WTC11 (cell line): ENCODE data around the gene BROX. TPM values are rescaled to one million over a fixed set of nuclear protein-coding genes. Genes with fewer than 3 reads are reported as not detected.

Experiments used
- ATAC-seq: fragments of 200-7000 bp; cut with Tn5 transposase; 2 replicates; pipeline ENCODE4 v1.10.0; 2021; ENCODE audit warnings: mild to moderate bottlenecking, moderate library complexity
- CTCF ChIA-PET: fragments of 300-600 bp; sonication (Branson Sonifier 250); formaldehyde crosslinking; loops from one replicate; lab custom pipeline; 2021; ENCODE audit warnings: antibody characterized with exemption; lab: Charles Lee
- POLR2A ChIA-PET: fragments of 350-600 bp; sonication (Branson Sonifier 250); formaldehyde crosslinking; loops from one replicate; lab custom pipeline; 2021; ENCODE audit warnings: antibody characterized with exemption; lab: Charles Lee
- DNase-seq: peaks from one replicate; pipeline ENCODE4 v3.0.0; 2021; ENCODE audit warnings: low spot score
- H3K27ac Mint-ChIP-seq: 2 replicates; pipeline ENCODE4 v1.8.0; 2021; ENCODE audit warnings: mixed read lengths
- H3K27me3 Mint-ChIP-seq: 2 replicates; pipeline ENCODE4 v1.8.0; 2021; ENCODE audit warnings: low read depth, mild to moderate bottlenecking, moderate library complexity, mixed read lengths
- H3K36me3 Mint-ChIP-seq: 2 replicates; pipeline ENCODE4 v1.8.0; 2021; ENCODE audit warnings: mixed read lengths
- H3K4me1 Mint-ChIP-seq: 2 replicates; pipeline ENCODE4 v1.8.0; 2022; ENCODE audit warnings: mixed read lengths
- H3K4me3 Mint-ChIP-seq: 2 replicates; pipeline ENCODE4 v1.8.0; 2021; ENCODE audit warnings: mild to moderate bottlenecking, moderate library complexity, mixed read lengths
- H3K9me3 Mint-ChIP-seq: 2 replicates; pipeline ENCODE4 v1.8.0; 2021; ENCODE audit warnings: mixed read lengths
- ATF1 ChIP-seq: sonication (generic); formaldehyde crosslinking; IDR thresholded peaks from 2 replicates; pipeline ENCODE4 v1.8.1; 2023; ENCODE audit warnings: mild to moderate bottlenecking, moderate library complexity, missing genetic modification reagents
- CBFB ChIP-seq: sonication (generic); formaldehyde crosslinking; IDR thresholded peaks from 2 replicates; pipeline ENCODE4 v1.8.1; 2022; ENCODE audit warnings: mild to moderate bottlenecking, low read depth, missing genetic modification reagents
- ETV6 ChIP-seq: sonication (generic); formaldehyde crosslinking; IDR thresholded peaks from 2 replicates; pipeline ENCODE4 v1.8.1; 2022; ENCODE audit warnings: mild to moderate bottlenecking, missing genetic modification reagents
- FOXP1 ChIP-seq: sonication (generic); formaldehyde crosslinking; IDR thresholded peaks from 2 replicates; pipeline ENCODE4 v1.8.0; 2022; ENCODE audit warnings: missing genetic modification reagents, mild to moderate bottlenecking, moderate library complexity, borderline replicate concordance
- HMGA2 ChIP-seq: fragments of 250-450 bp; sonication (Bioruptor Pico); IDR thresholded peaks from 2 replicates; pipeline ENCODE4 v1.4.0; 2021; ENCODE audit warnings: mild to moderate bottlenecking, moderate library complexity
- JUN ChIP-seq: sonication (generic); formaldehyde crosslinking; IDR thresholded peaks from 2 replicates; pipeline ENCODE4 v1.8.0; 2023; ENCODE audit warnings: mild to moderate bottlenecking, missing genetic modification reagents
- NR2C2 ChIP-seq: sonication (generic); formaldehyde crosslinking; IDR thresholded peaks from 2 replicates; pipeline ENCODE4 v1.8.0; 2022; ENCODE audit warnings: mild to moderate bottlenecking, missing genetic modification reagents
- NR3C1 ChIP-seq: sonication (generic); formaldehyde crosslinking; conservative IDR thresholded peaks from 2 replicates; pipeline ENCODE4 v1.8.1; 2023; ENCODE audit warnings: low read depth, mild to moderate bottlenecking, missing genetic modification reagents
- OVOL2 ChIP-seq: fragments of 250-450 bp; sonication (Bioruptor Pico); IDR thresholded peaks from 2 replicates; pipeline ENCODE4 v1.9.0; 2021; ENCODE audit warnings: mild to moderate bottlenecking, borderline replicate concordance
- TCF7 ChIP-seq: sonication (generic); formaldehyde crosslinking; IDR thresholded peaks from 2 replicates; pipeline ENCODE4 v1.8.0; 2022; ENCODE audit warnings: mild to moderate bottlenecking, low read depth, missing genetic modification reagents, moderate library complexity
- TEAD1 ChIP-seq: sonication (generic); formaldehyde crosslinking; IDR thresholded peaks from 2 replicates; pipeline ENCODE4 v1.8.0; 2022; ENCODE audit warnings: mild to moderate bottlenecking, missing genetic modification reagents
- TEAD4 ChIP-seq: sonication (generic); formaldehyde crosslinking; IDR thresholded peaks from 2 replicates; pipeline ENCODE4 v1.8.0; 2022; ENCODE audit warnings: mild to moderate bottlenecking, missing genetic modification reagents
- ZBTB21 ChIP-seq: sonication (generic); formaldehyde crosslinking; IDR thresholded peaks from 2 replicates; pipeline ENCODE4 v1.8.1; 2023; ENCODE audit warnings: mild to moderate bottlenecking, missing genetic modification reagents, borderline replicate concordance
- ZNF263 ChIP-seq: sonication (generic); formaldehyde crosslinking; IDR thresholded peaks from 2 replicates; pipeline ENCODE4 v1.8.1; 2022; ENCODE audit warnings: low read depth, mild to moderate bottlenecking, moderate library complexity, missing genetic modification reagents
- total RNA-seq: library from RNA; stranded (reverse); gene quantifications from 3 replicates; pipeline ENCODE4 v1.2.3, GENCODE V29; 2021
- TF ChIP-seq, protein P1 (sequence below): fragments of 250-450 bp; sonication (Bioruptor Pico); IDR thresholded peaks from 2 replicates; pipeline ENCODE4 v1.9.0; 2021; ENCODE audit warnings: mild to moderate bottlenecking
- TF ChIP-seq, protein P2 (sequence below): sonication (generic); formaldehyde crosslinking; IDR thresholded peaks from 2 replicates; pipeline ENCODE4 v1.8.1; 2023; ENCODE audit warnings: mild to moderate bottlenecking, moderate library complexity, missing genetic modification reagents
- TF ChIP-seq, protein P3 (sequence below): sonication (generic); formaldehyde crosslinking; IDR thresholded peaks from 2 replicates; pipeline ENCODE4 v1.8.1; 2022; ENCODE audit warnings: low read depth, missing genetic modification reagents, borderline replicate concordance
- TF ChIP-seq, protein P4 (sequence below): sonication (generic); formaldehyde crosslinking; conservative IDR thresholded peaks from 2 replicates; pipeline ENCODE4 v1.8.1; 2022; ENCODE audit warnings: mild to moderate bottlenecking, missing genetic modification reagents

Gene BROX
- total RNA-seq, 1 experiment from 2014 or later: 27.1 TPM

DNA sequence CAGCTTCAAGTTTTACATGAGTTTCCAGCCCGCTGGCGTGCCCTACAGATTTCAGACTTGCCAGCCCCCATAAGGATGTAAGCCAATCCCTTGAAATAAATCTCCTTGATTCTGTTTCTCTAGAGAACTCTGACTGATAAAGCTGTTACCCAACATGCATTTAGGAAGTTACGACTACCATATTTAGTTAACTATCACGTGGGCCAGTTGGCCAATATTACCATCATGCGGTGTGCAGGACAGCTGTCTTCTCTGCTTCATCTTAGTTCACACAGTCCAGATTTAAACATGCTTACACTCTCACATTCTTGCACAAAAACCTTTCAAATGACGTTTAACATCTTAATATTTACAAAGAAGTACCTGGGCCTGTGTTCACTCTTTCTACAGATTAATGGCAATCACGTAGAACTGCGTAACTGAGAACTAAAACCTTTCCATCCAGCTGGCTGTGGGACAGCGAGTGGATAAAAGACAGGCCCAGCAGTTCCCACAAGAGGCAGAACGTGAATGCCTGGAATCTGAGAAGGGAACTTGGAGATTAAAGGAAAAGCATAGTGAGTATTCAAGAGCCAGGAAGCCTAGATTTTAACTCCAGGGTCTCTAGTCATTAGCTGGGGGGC is 45.4 kb downstream of the BROX start:
- H3K9me3 Mint-ChIP-seq: peaks cover 5% of the 10 kb centered on the region

DNA sequence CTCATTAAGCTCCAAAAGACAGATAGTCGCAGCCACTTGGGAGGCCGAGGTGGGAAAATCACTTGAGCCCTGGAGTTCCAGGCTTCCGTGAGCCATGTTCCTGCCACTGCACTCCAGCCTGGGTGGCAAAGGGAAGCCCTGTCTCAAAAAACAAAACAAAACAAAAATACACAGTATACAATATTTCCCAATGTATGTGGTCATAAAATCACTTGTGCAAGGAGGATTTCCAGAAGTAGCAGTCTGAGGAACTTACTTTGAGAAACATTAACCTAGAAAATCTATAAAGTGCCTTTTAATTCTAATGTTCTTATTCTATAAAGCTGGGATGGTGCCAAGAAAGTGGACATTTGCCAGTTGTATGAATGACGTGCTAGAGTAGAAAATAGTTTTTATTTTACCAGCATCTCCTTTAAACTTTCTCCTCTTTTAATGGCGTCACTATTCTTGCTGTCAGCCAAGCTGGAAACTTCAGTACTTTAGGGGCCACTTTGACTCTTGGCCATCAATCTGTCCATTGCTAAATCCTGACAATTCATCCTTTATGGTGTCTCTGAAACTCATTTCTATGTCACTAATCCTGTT is 47.2 kb downstream of the BROX start:
- no peak for TF ChIP-seq FOXP1 (CRISPR knock-in tag)
- TF ChIP-seq, protein P1, sequence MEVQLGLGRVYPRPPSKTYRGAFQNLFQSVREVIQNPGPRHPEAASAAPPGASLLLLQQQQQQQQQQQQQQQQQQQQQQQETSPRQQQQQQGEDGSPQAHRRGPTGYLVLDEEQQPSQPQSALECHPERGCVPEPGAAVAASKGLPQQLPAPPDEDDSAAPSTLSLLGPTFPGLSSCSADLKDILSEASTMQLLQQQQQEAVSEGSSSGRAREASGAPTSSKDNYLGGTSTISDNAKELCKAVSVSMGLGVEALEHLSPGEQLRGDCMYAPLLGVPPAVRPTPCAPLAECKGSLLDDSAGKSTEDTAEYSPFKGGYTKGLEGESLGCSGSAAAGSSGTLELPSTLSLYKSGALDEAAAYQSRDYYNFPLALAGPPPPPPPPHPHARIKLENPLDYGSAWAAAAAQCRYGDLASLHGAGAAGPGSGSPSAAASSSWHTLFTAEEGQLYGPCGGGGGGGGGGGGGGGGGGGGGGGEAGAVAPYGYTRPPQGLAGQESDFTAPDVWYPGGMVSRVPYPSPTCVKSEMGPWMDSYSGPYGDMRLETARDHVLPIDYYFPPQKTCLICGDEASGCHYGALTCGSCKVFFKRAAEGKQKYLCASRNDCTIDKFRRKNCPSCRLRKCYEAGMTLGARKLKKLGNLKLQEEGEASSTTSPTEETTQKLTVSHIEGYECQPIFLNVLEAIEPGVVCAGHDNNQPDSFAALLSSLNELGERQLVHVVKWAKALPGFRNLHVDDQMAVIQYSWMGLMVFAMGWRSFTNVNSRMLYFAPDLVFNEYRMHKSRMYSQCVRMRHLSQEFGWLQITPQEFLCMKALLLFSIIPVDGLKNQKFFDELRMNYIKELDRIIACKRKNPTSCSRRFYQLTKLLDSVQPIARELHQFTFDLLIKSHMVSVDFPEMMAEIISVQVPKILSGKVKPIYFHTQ (CRISPR knock-in tag): no peak
- TF ChIP-seq HMGA2 (CRISPR knock-in tag): no peak
- TF ChIP-seq ATF1: no peak
- TF ChIP-seq TEAD1 (CRISPR knock-in tag): no peak
- no peak for TF ChIP-seq OVOL2 (CRISPR knock-in tag)
- TF ChIP-seq ZNF263 (CRISPR knock-in tag): no peak
- no peak for TF ChIP-seq TEAD4 (CRISPR knock-in tag)
- TF ChIP-seq, protein P2, sequence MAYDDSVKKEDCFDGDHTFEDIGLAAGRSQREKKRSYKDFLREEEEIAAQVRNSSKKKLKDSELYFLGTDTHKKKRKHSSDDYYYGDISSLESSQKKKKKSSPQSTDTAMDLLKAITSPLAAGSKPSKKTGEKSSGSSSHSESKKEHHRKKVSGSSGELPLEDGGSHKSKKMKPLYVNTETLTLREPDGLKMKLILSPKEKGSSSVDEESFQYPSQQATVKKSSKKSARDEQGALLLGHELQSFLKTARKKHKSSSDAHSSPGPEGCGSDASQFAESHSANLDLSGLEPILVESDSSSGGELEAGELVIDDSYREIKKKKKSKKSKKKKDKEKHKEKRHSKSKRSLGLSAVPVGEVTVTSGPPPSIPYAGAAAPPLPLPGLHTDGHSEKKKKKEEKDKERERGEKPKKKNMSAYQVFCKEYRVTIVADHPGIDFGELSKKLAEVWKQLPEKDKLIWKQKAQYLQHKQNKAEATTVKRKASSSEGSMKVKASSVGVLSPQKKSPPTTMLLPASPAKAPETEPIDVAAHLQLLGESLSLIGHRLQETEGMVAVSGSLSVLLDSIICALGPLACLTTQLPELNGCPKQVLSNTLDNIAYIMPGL: no peak
- TF ChIP-seq, protein P3, sequence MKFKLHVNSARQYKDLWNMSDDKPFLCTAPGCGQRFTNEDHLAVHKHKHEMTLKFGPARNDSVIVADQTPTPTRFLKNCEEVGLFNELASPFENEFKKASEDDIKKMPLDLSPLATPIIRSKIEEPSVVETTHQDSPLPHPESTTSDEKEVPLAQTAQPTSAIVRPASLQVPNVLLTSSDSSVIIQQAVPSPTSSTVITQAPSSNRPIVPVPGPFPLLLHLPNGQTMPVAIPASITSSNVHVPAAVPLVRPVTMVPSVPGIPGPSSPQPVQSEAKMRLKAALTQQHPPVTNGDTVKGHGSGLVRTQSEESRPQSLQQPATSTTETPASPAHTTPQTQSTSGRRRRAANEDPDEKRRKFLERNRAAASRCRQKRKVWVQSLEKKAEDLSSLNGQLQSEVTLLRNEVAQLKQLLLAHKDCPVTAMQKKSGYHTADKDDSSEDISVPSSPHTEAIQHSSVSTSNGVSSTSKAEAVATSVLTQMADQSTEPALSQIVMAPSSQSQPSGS (CRISPR knock-in tag): no peak
- no peak for TF ChIP-seq NR3C1 (CRISPR knock-in tag)
- TF ChIP-seq CBFB (CRISPR knock-in tag): no peak
- TF ChIP-seq ZBTB21: no peak
- TF ChIP-seq, protein P4, sequence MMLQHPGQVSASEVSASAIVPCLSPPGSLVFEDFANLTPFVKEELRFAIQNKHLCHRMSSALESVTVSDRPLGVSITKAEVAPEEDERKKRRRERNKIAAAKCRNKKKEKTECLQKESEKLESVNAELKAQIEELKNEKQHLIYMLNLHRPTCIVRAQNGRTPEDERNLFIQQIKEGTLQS (CRISPR knock-in tag): no peak
- DNase-seq: no peak
- ChIA-PET POLR2A (no interaction called here), CTCF (no interaction called here)
- Mint-ChIP-seq H3K9me3 (peaks cover 5% of the 10 kb centered on the region), H3K27ac (no peak overlapping the region), H3K4me3 (no peak overlapping the region), H3K36me3 (no peaks in the 10 kb centered on the region), H3K27me3 (peaks cover 2% of the 10 kb centered on the region), H3K4me1 (no peaks in the 10 kb centered on the region)
- no peak for ATAC-seq

More for the DNA sequence above, 45.4 kb downstream of the BROX start:
- TF ChIP-seq ETV6 (CRISPR knock-in tag) (no peak), TEAD1 (CRISPR knock-in tag) (no peak), JUN (no peak), NR2C2 (CRISPR knock-in tag) (no peak), TCF7 (no peak)
- Mint-ChIP-seq H3K36me3 (no peaks in the 10 kb centered on the region), H3K4me1 (no peaks in the 10 kb centered on the region), H3K27me3 (peaks cover 2% of the 10 kb centered on the region), H3K27ac (no peak overlapping the region), H3K4me3 (no peak overlapping the region)
- ATAC-seq: no peak
- POLR2A ChIA-PET: no interaction called here
- DNase-seq: no peak
- CTCF ChIA-PET: interaction anchor here (1.1 to 1.4 kb wide), 2 partner anchors 10 to 332 kb away, joined by 3 to 6 read pairs; no protein-coding TSS in a partner anchor
